Measurements from ENCODE around the gene BCL7C. TPM values are rescaled to one million over a fixed set of nuclear protein-coding genes. Genes with fewer than 3 reads are reported as not detected.

The BCL7C gene
- total RNA-seq, 2 donors from 2014 or later = 19.9 to 34.5 TPM

- no peaks in the 10 kb centered on the region for H3K36me3 ChIP-seq
- H3K9ac ChIP-seq (ENCODE audit: low read depth in 2 of 2, low read length in 2 of 2) = peak overlapping the region; percentile 46 to 68
- DNase-seq = peak; percentile 39
- H3K4me3 ChIP-seq = peak overlapping the region; percentile 75
- intact Hi-C loops (cut with DNase I) = no loop called here
- H3K4me1 ChIP-seq = no peaks in the 10 kb centered on the region
- H3K9me3 ChIP-seq = no peaks in the 10 kb centered on the region
- TF ChIP-seq, protein P1, sequence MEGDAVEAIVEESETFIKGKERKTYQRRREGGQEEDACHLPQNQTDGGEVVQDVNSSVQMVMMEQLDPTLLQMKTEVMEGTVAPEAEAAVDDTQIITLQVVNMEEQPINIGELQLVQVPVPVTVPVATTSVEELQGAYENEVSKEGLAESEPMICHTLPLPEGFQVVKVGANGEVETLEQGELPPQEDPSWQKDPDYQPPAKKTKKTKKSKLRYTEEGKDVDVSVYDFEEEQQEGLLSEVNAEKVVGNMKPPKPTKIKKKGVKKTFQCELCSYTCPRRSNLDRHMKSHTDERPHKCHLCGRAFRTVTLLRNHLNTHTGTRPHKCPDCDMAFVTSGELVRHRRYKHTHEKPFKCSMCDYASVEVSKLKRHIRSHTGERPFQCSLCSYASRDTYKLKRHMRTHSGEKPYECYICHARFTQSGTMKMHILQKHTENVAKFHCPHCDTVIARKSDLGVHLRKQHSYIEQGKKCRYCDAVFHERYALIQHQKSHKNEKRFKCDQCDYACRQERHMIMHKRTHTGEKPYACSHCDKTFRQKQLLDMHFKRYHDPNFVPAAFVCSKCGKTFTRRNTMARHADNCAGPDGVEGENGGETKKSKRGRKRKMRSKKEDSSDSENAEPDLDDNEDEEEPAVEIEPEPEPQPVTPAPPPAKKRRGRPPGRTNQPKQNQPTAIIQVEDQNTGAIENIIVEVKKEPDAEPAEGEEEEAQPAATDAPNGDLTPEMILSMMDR (IDR thresholded peaks at IDR 0.05) = no peak
- peak overlapping the region; percentile 53 for H3K27ac ChIP-seq
- no peaks in the 10 kb centered on the region for H3K27me3 ChIP-seq
Measured at GRCh38 chr16:30924076-30924912, 30.4 kb upstream of the BCL7C start.

DNA sequence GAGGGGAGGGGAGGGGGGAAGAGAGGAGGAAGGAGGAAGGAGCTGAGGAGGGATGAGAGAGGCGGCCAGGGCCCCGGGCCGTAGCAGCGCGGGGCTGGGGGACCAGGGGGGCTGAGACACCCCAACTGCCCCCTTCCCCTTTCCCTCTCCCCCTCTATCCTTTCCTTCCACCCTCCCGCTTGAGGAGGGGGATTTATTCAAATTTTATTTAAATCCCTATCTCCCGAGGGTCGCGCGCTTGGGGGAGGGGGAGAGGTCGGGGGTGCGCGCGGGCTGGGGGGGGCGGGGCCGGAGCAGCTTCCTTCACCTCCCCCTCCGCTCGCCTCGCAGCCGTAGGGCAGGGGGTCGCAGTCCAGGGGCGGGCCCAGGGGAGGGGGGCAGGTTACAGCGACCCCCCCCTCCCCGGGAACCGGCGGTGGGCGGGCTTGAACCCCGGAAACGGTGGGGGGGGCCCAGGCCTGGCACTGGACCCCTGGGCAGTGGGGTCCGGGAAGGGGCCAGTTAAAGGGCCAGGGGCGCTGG is 29.7 kb upstream of the BCL7C start, which contains the start of gene FBXL19:
Gene FBXL19 (plus strand): TSS at position 19 of the 522 bp plus-strand sequence. CDS start 2,183 bp downstream, outside the sequence.
- peak within 1 kb of the TSS; percentile 91 for H3K27ac ChIP-seq
- H3K9me3 ChIP-seq = no peaks in the 10 kb centered on the region
- H3K9ac ChIP-seq (ENCODE audit: low read depth in 2 of 2, low read length in 2 of 2) = peak within 1 kb of the TSS; percentile 68 to 86
- TF ChIP-seq, protein P1 (IDR thresholded peaks at IDR 0.05) = no peak
- H3K4me1 ChIP-seq = no peaks in the 10 kb centered on the region
- no peak for DNase-seq
- no peaks in the 10 kb centered on the region for H3K27me3 ChIP-seq
- H3K4me3 ChIP-seq = peak within 1 kb of the TSS; percentile 75
- H3K36me3 ChIP-seq = no peaks in the 10 kb centered on the region
- intact Hi-C loops (cut with DNase I) = no loop called here

- Histone ChIP-seq H3K4me3 (peak overlapping the region; percentile 75), H3K36me3 (no peaks in the 10 kb centered on the region), H3K9ac (ENCODE audit: low read depth in 2 of 2, low read length in 2 of 2) (peak overlapping the region; percentile 45 to 86), H3K9me3 (no peaks in the 10 kb centered on the region), H3K27me3 (no peaks in the 10 kb centered on the region), H3K4me1 (no peaks in the 10 kb centered on the region), H3K27ac (peak overlapping the region; percentile 91)
- peak; percentile 100 for DNase-seq
- TF ChIP-seq, protein P1 (IDR thresholded peaks at IDR 0.05) = no peak
- intact Hi-C loops (cut with DNase I) = no loop called here
Measured at GRCh38 chr16:30922960-30923535, 29.2 kb upstream of the BCL7C start.

DNA sequence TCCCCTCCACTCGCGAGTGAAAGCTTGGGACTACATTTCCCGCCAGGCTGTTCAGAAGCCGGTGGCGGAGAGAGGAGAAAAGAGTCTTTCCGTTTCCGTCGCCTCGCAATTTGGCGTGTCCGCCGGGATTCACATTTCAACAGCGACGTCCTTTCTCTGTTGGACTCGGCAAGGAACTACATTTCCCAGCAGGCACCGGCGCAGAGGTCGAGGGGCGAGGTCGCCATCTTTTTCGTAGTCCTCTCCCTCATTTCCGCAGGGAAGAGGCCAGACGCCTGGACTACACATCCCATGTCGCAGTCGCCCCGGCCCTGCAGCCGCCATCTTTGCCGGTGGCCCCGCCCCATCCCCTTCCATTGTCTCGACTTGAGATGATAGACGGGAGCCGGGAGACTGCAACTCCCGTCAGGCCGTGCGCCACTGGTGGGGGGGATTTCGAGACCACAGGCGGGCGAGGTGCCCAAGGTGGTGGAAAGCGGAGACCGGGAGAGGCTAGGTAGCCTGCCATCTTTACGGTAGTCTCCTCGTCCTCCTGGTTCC is 28.6 kb upstream of the BCL7C start:
- intact Hi-C loops (cut with DNase I) = no loop called here
- TF ChIP-seq, protein P1 (IDR thresholded peaks at IDR 0.05) = no peak
- Histone ChIP-seq H3K4me1 (no peaks in the 10 kb centered on the region), H3K9me3 (no peaks in the 10 kb centered on the region), H3K9ac (ENCODE audit: low read depth in 2 of 2, low read length in 2 of 2) (peak overlapping the region; percentile 45 to 86), H3K27ac (peak overlapping the region; percentile 91), H3K4me3 (peak overlapping the region; percentile 47), H3K36me3 (no peaks in the 10 kb centered on the region), H3K27me3 (no peaks in the 10 kb centered on the region)
- DNase-seq = peak; percentile 100

DNA sequence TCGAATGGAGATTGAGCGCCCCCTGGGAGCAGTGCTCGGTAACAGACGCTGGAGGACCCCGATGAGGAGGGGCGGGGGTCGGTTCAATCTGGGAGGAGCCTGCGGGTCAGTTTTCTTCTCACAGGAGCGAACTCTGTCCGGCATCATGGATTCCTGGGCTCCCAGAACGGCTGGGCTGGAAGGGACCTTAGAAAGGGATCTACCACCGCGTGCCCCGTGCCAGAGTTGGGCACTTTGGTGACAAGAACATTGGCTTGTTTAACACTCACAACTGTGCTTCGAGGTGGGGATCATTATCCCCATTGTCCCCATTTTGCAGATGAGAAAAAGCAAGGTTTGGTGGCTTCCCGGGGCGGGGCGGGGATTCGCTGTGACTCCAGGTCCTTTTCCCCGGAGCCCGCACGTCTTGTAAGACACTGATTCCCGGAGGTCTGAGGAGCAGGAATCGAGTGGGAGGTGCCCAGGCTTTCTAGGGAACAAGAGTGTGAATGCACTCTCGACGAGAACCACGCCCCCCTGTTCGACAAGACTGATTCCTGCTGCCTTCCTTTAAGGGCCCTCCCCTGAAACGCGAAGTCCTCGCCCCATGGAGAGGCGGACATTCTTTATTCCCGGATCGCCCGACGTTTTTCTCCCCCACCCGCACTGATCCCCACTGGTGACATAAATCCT is 28.0 kb upstream of the BCL7C start:
- H3K9me3 ChIP-seq = no peaks in the 10 kb centered on the region
- DNase-seq = peak; percentile 93
- H3K4me3 ChIP-seq = peak overlapping the region; percentile 47
- H3K4me1 ChIP-seq = no peaks in the 10 kb centered on the region
- TF ChIP-seq, protein P1 (IDR thresholded peaks at IDR 0.05) = peak; percentile 91
- H3K27me3 ChIP-seq = no peaks in the 10 kb centered on the region
- H3K9ac ChIP-seq (ENCODE audit: low read depth in 2 of 2, low read length in 2 of 2) = peak overlapping the region; percentile 44 to 86
- peak overlapping the region; percentile 91 for H3K27ac ChIP-seq
- intact Hi-C loops (cut with DNase I) = loop anchor here (2.0 kb wide), 1 partner anchor 77 kb away; no protein-coding TSS in a partner anchor
- no peaks in the 10 kb centered on the region for H3K36me3 ChIP-seq

All from colonic mucosa (tissue), 4 donors.